ENCODE measurements around the gene PUS10. TPM values are rescaled to one million over a fixed set of nuclear protein-coding genes. Genes with fewer than 3 reads are reported as not detected.
"Not testable (repeated sequence)": the region's sequence is repeated elsewhere in the genome, so short reads cannot be mapped to it uniquely, and the experiment has no call there.

Gene PUS10
- total RNA-seq, 2 experiments from 2014 or later, result 2.0 to 2.6 TPM

DNA sequence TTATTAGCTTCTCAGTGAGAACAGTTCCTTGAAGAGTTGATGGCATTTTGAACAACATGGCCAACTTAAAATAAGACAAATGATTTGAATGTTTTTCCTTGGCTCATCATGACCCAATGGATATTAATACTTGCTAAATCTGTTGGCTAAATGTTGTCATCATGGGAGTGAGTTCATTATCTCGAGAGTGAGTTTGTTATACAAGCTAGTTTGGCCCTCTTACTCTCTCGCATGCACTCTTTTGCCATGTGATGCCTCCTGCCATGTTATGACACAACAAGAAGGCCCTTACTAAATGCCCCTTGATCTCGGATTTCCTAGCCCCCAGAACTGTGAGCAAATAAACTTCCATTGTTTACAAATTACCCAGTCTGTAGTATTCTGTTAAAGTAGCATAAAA lies 24.8 kb upstream of the PUS10 start:
- peaks cover 39% of the 10 kb centered on the region for H3K36me3 Mint-ChIP-seq (ENCODE audit: low read depth)

DNA sequence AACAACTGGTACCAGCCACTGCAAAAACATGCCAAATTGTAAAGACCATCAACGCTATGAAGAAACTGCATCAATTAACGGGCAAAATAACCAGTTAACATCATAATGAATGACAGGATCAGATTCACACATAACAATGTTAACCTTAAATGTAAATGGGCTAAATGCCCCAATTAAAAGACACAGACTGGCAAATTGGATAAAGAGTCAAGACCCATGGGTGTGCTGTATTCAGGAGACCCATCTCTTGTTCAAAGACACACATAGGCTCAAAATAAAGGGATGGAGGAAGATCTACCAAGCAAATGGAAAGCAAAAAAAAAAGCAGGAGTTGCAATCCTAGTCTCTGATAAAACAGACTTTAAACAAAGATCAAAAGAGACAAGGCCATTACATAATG lies 18.6 kb upstream of the PUS10 start:
- H3K9me3 Mint-ChIP-seq; H3K4me3 Mint-ChIP-seq; H3K9me3 ChIP-seq (ENCODE audit: control insufficient read depth in 1 of 2, insufficient read depth in 1 of 2, low read length in 2 of 2); DNase-seq; H3K4me1 ChIP-seq (ENCODE audit: insufficient read depth, low read length); H3K27me3 Mint-ChIP-seq; H3K27ac ChIP-seq (ENCODE audit: low read depth in 1 of 2, low read length in 2 of 2); intact Hi-C loops (cut with DNase I, micrococcal nuclease); CTCF ChIA-PET; H3K27me3 ChIP-seq (ENCODE audit: control insufficient read depth in 1 of 2, insufficient read depth in 2 of 2, low read length in 2 of 2); ATAC-seq (ENCODE audit: poor library complexity); H3K4me3 ChIP-seq (ENCODE audit: low read length); H3K27ac Mint-ChIP-seq; POLR2A ChIA-PET: not testable (repeated sequence)
- peaks cover 47% of the 10 kb centered on the region for H3K4me1 Mint-ChIP-seq (ENCODE audit: low read depth)
- peaks cover 57% of the 10 kb centered on the region for H3K36me3 Mint-ChIP-seq (ENCODE audit: low read depth)
- peaks cover 34% of the 10 kb centered on the region for H3K36me3 ChIP-seq (ENCODE audit: insufficient read depth, low read length)

More for the DNA sequence above, 24.8 kb upstream of the PUS10 start:
- Histone ChIP-seq H3K9me3 (ENCODE audit: control insufficient read depth in 1 of 2, insufficient read depth in 1 of 2, low read length in 2 of 2) (no peaks in the 10 kb centered on the region), H3K27ac (ENCODE audit: low read depth in 1 of 2, low read length in 2 of 2) (no peak overlapping the region), H3K4me1 (ENCODE audit: insufficient read depth, low read length) (peaks cover 8% of the 10 kb centered on the region), H3K4me3 (ENCODE audit: low read length) (no peak overlapping the region), H3K27me3 (ENCODE audit: control insufficient read depth in 1 of 2, insufficient read depth in 2 of 2, low read length in 2 of 2) (no peaks in the 10 kb centered on the region), H3K36me3 (ENCODE audit: insufficient read depth, low read length) (peaks cover 20% of the 10 kb centered on the region)
- DNase-seq, result no peak
- no peaks in the 10 kb centered on the region for H3K9me3 Mint-ChIP-seq
- CTCF ChIA-PET, result no interaction called here
- intact Hi-C loops (cut with DNase I, micrococcal nuclease), result no loop called here
- TF ChIP-seq, protein P1, sequence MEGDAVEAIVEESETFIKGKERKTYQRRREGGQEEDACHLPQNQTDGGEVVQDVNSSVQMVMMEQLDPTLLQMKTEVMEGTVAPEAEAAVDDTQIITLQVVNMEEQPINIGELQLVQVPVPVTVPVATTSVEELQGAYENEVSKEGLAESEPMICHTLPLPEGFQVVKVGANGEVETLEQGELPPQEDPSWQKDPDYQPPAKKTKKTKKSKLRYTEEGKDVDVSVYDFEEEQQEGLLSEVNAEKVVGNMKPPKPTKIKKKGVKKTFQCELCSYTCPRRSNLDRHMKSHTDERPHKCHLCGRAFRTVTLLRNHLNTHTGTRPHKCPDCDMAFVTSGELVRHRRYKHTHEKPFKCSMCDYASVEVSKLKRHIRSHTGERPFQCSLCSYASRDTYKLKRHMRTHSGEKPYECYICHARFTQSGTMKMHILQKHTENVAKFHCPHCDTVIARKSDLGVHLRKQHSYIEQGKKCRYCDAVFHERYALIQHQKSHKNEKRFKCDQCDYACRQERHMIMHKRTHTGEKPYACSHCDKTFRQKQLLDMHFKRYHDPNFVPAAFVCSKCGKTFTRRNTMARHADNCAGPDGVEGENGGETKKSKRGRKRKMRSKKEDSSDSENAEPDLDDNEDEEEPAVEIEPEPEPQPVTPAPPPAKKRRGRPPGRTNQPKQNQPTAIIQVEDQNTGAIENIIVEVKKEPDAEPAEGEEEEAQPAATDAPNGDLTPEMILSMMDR (IDR thresholded peaks at IDR 0.05), result no peak
- peaks cover 45% of the 10 kb centered on the region for H3K4me1 Mint-ChIP-seq (ENCODE audit: low read depth)
- POLR2A ChIA-PET, result no interaction called here
- H3K27ac Mint-ChIP-seq, result no peak overlapping the region
- H3K27me3 Mint-ChIP-seq, result no peaks in the 10 kb centered on the region
- H3K4me3 Mint-ChIP-seq, result no peak overlapping the region
- no peak for ATAC-seq (ENCODE audit: poor library complexity)

DNA sequence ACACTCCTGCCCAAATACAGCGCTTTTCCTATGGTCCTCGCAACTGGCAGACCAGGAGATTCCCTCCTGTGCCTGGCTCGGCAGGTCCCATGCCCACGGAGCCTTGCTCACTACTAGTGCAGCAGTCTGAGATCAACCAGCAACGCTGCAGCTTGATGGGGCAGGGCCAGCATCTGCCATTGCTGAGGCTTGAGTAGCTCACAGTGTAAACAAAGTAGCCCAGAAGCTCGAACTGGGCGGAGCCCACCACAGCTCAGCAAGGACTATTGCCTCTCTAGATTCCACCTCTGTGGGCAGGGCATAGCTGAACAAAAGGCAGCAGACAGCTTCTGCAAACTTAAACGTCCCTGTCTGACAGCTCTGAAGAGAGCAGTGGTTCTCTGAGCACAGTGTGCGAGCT lies 16.5 kb upstream of the PUS10 start:
- POLR2A ChIA-PET, result interaction anchor here (1.1 kb wide), 1 partner anchor 111 kb away, joined by 3 read pairs; no protein-coding TSS in a partner anchor
- H3K27ac Mint-ChIP-seq; H3K9me3 ChIP-seq (ENCODE audit: control insufficient read depth in 1 of 2, insufficient read depth in 1 of 2, low read length in 2 of 2); H3K27ac ChIP-seq (ENCODE audit: low read depth in 1 of 2, low read length in 2 of 2); ATAC-seq (ENCODE audit: poor library complexity); DNase-seq; CTCF ChIA-PET; H3K27me3 ChIP-seq (ENCODE audit: control insufficient read depth in 1 of 2, insufficient read depth in 2 of 2, low read length in 2 of 2); H3K4me3 ChIP-seq (ENCODE audit: low read length); H3K27me3 Mint-ChIP-seq; H3K4me1 ChIP-seq (ENCODE audit: insufficient read depth, low read length); H3K9me3 Mint-ChIP-seq; intact Hi-C loops (cut with DNase I, micrococcal nuclease); H3K4me3 Mint-ChIP-seq: not testable (repeated sequence)
- H3K36me3 ChIP-seq (ENCODE audit: insufficient read depth, low read length), result peaks cover 39% of the 10 kb centered on the region
- Mint-ChIP-seq H3K36me3 (ENCODE audit: low read depth) (peaks cover 67% of the 10 kb centered on the region), H3K4me1 (ENCODE audit: low read depth) (peaks cover 29% of the 10 kb centered on the region)

DNA sequence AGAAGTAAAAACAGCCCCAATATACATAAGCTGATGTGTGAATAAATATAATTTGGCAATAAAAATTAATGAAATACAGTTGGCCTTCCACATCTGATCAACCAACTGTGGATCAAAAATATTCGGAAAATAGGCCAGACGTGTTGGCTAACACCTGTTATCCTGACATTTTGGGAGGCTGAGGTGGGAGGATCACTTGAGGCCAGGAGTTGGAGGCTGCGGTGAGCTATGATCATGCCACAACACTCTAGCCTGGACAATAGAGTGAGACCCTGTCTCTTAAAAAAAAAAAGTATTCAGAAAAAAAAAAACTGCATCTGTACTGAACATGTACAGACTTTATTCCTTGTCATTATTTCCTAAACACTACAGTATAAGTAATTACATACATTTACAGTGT lies 11.5 kb upstream of the PUS10 start:
- H3K27me3 ChIP-seq (ENCODE audit: control insufficient read depth in 1 of 2, insufficient read depth in 2 of 2, low read length in 2 of 2), result no peaks in the 10 kb centered on the region
- peaks cover 36% of the 10 kb centered on the region for H3K36me3 ChIP-seq (ENCODE audit: insufficient read depth, low read length)
- CTCF ChIA-PET, result interaction anchor here (0.8 kb wide), 1 partner anchor 224 kb away, joined by 3 read pairs; no protein-coding TSS in a partner anchor
- Mint-ChIP-seq H3K27me3 (no peaks in the 10 kb centered on the region), H3K4me3 (no peak overlapping the region), H3K9me3 (no peaks in the 10 kb centered on the region), H3K4me1 (ENCODE audit: low read depth) (peaks cover 29% of the 10 kb centered on the region), H3K36me3 (ENCODE audit: low read depth) (peaks cover 60% of the 10 kb centered on the region), H3K27ac (no peak overlapping the region)
- no peak for DNase-seq
- intact Hi-C loops (cut with DNase I, micrococcal nuclease), result no loop called here
- TF ChIP-seq, protein P1 (IDR thresholded peaks at IDR 0.05), result no peak
- H3K4me1 ChIP-seq (ENCODE audit: insufficient read depth, low read length), result no peaks in the 10 kb centered on the region
- no peak overlapping the region for H3K27ac ChIP-seq (ENCODE audit: low read depth in 1 of 2, low read length in 2 of 2)
- no peaks in the 10 kb centered on the region for H3K9me3 ChIP-seq (ENCODE audit: control insufficient read depth in 1 of 2, insufficient read depth in 1 of 2, low read length in 2 of 2)
- POLR2A ChIA-PET, result no interaction called here
- ATAC-seq (ENCODE audit: poor library complexity), result no peak
- H3K4me3 ChIP-seq (ENCODE audit: low read length), result no peak overlapping the region
